SK-N-SH treated with all-trans-retinoic acid at 6 μM for 48 hours (cell line): ENCODE results near the gene ZNF692.

Source experiments
- ATAC-seq: fragments of 200-7000 bp; cut with Tn5 transposase; 3 replicates; pipeline ENCODE4 v1.9.1; 2020; ENCODE audit warnings: mild to moderate bottlenecking, moderate library complexity
- ARNTL ChIP-seq: fragments of 450-650 bp; formaldehyde crosslinking; IDR thresholded peaks from 2 replicates; pipeline ENCODE4 v1.5.0; 2020; ENCODE audit warnings: low read depth, mild to moderate bottlenecking, moderate library complexity, borderline replicate concordance
- BACH2 ChIP-seq: fragments of 250-450 bp; sonication (Bioruptor Pico); IDR thresholded peaks from 2 replicates; pipeline ENCODE4 v1.9.0; 2021; ENCODE audit warnings: mild to moderate bottlenecking, borderline replicate concordance
- CSDC2 ChIP-seq: fragments of 250-450 bp; sonication (Bioruptor Pico); IDR thresholded peaks from 2 replicates; pipeline ENCODE4 v1.5.0; 2020; ENCODE audit warnings: mild to moderate bottlenecking, moderate library complexity
- GLIS3 ChIP-seq: fragments of 250-450 bp; sonication (Bioruptor Pico); IDR thresholded peaks from 2 replicates; pipeline ENCODE4 v1.5.0; 2020; ENCODE audit warnings: mild to moderate bottlenecking, moderate library complexity
- ISL1 ChIP-seq: fragments of 250-450 bp; sonication (Bioruptor Pico); IDR thresholded peaks from 2 replicates; pipeline ENCODE4 v2.1.2; 2022; ENCODE audit warnings: mild to moderate bottlenecking, moderate library complexity
- PPARA ChIP-seq: fragments of 250-450 bp; sonication (Bioruptor Pico); IDR thresholded peaks from 2 replicates; pipeline ENCODE4 v1.5.0; 2020; ENCODE audit warnings: mild to moderate bottlenecking, borderline replicate concordance
- RARB ChIP-seq: fragments of 250-450 bp; sonication (Bioruptor Pico); IDR thresholded peaks from 2 replicates; pipeline ENCODE4 v1.8.0; 2021; ENCODE audit warnings: mild to moderate bottlenecking, moderate library complexity
- SNAI2 ChIP-seq: fragments of 250-450 bp; sonication (Bioruptor Pico); IDR thresholded peaks from 2 replicates; pipeline ENCODE4 v1.5.0; 2020; ENCODE audit warnings: mild to moderate bottlenecking, moderate library complexity
- TCF4 ChIP-seq: fragments of 250-450 bp; sonication (Bioruptor Pico); IDR thresholded peaks from 2 replicates; pipeline ENCODE4 v1.8.0; 2021; ENCODE audit warnings: mild to moderate bottlenecking, moderate library complexity, borderline replicate concordance
- TOX ChIP-seq: fragments of 250-450 bp; sonication (Bioruptor Pico); IDR thresholded peaks from 2 replicates; pipeline ENCODE4 v1.8.0; 2021; ENCODE audit warnings: mild to moderate bottlenecking, moderate library complexity, borderline replicate concordance
- ZC3H10 ChIP-seq: fragments of 250-450 bp; sonication (Bioruptor Pico); IDR thresholded peaks from 2 replicates; pipeline ENCODE4 v1.5.1; 2021; ENCODE audit warnings: mild to moderate bottlenecking, moderate library complexity
- ZNF70 ChIP-seq: fragments of 450-650 bp; formaldehyde crosslinking; IDR thresholded peaks from 2 replicates; pipeline ENCODE4 v1.5.0; 2020; ENCODE audit warnings: mild to moderate bottlenecking, moderate library complexity
- TF ChIP-seq, protein P1 (sequence below): fragments of 250-450 bp; sonication (Bioruptor Pico); IDR thresholded peaks from 2 replicates; pipeline ENCODE4 v1.5.0; 2020; ENCODE audit warnings: mild to moderate bottlenecking, moderate library complexity
- TF ChIP-seq, protein P2 (sequence below): fragments of 250-450 bp; sonication (Bioruptor Pico); IDR thresholded peaks from 2 replicates; pipeline ENCODE4 v1.8.0; 2020; ENCODE audit warnings: mild to moderate bottlenecking, moderate library complexity, borderline replicate concordance
- TF ChIP-seq, protein P3 (sequence below): fragments of 250-450 bp; sonication (Bioruptor Pico); IDR thresholded peaks from 2 replicates; pipeline ENCODE4 v1.8.0; 2021; ENCODE audit warnings: low read depth, mild to moderate bottlenecking, moderate library complexity, borderline replicate concordance
- TF ChIP-seq, protein P4 (sequence below): fragments of 250-450 bp; sonication (Bioruptor Pico); IDR thresholded peaks from 2 replicates; pipeline ENCODE4 v1.5.1; 2021; ENCODE audit warnings: mild to moderate bottlenecking, moderate library complexity
- TF ChIP-seq, protein P5 (sequence below): fragments of 250-450 bp; sonication (Bioruptor Pico); IDR thresholded peaks from 2 replicates; pipeline ENCODE4 v1.5.1; 2020; ENCODE audit warnings: low read depth, mild to moderate bottlenecking, moderate library complexity

ZNF692 gene

DNA sequence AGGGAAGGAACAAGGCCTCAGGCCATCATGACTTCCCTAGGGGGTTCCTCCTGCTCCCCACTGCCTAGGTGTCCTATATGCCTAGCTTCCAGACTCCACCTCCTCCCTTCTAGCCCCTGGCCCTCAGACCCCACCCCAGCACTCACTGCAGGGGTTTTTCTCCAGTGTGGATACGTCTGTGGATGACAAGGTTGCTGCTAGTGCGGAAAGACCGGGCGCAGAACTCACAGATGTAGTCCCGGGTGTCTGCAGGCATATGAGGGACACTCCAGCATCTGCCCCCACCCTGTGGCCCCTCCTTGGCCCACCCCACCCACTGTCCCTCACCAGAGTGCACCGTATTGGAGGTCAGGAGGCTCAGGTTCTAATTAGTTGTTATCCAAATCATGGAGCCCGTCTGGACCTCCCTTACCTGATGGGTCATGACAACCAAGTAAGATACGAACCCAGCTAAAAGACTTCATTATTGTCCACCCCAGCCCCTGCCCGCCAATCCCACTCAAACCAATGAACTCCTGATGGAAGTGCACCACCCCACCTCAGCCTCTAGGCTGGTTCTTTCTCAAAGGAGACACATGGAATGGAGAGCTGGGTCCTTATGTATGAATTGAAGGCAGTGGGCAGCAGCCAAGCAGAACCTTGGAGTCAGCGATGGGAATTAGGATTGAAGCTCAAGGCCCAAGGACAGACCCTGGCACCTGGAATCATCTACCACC lies 8.2 kb downstream of the ZNF692 start:
- ATAC-seq, result no peak; the same call in 2 of the 3 replicates

DNA sequence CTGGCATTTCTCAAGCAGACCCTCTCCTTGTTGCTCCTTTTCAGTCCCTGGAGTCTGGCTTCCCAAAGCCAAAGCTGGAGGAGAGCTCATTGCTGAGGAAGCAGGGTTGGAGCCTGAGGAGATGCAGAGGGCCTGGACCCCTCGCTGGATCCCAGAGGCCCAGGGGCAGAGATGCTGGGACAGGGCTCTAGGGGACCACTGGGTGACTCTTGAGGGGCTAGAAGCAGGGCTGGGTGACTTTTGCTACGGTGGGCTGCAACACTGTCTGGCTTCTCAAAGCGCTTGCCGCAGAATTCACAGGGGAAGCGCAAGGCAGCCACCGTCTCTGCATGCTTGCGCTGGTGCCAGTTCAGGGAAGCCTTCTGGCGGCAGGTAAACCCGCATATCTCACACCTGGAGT lies 8.8 kb downstream of the ZNF692 start:
- ATAC-seq, result no peak

More for the DNA sequence above, 8.2 kb downstream of the ZNF692 start:
- TF ChIP-seq, protein P1, sequence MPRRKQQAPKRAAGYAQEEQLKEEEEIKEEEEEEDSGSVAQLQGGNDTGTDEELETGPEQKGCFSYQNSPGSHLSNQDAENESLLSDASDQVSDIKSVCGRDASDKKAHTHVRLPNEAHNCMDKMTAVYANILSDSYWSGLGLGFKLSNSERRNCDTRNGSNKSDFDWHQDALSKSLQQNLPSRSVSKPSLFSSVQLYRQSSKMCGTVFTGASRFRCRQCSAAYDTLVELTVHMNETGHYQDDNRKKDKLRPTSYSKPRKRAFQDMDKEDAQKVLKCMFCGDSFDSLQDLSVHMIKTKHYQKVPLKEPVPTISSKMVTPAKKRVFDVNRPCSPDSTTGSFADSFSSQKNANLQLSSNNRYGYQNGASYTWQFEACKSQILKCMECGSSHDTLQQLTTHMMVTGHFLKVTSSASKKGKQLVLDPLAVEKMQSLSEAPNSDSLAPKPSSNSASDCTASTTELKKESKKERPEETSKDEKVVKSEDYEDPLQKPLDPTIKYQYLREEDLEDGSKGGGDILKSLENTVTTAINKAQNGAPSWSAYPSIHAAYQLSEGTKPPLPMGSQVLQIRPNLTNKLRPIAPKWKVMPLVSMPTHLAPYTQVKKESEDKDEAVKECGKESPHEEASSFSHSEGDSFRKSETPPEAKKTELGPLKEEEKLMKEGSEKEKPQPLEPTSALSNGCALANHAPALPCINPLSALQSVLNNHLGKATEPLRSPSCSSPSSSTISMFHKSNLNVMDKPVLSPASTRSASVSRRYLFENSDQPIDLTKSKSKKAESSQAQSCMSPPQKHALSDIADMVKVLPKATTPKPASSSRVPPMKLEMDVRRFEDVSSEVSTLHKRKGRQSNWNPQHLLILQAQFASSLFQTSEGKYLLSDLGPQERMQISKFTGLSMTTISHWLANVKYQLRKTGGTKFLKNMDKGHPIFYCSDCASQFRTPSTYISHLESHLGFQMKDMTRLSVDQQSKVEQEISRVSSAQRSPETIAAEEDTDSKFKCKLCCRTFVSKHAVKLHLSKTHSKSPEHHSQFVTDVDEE, result no peak
- TF ChIP-seq TOX (CRISPR knock-in tag) (no peak), RARB (CRISPR knock-in tag) (no peak), ZNF70 (no peak), ISL1 (CRISPR knock-in tag) (no peak)
- TF ChIP-seq, protein P2, sequence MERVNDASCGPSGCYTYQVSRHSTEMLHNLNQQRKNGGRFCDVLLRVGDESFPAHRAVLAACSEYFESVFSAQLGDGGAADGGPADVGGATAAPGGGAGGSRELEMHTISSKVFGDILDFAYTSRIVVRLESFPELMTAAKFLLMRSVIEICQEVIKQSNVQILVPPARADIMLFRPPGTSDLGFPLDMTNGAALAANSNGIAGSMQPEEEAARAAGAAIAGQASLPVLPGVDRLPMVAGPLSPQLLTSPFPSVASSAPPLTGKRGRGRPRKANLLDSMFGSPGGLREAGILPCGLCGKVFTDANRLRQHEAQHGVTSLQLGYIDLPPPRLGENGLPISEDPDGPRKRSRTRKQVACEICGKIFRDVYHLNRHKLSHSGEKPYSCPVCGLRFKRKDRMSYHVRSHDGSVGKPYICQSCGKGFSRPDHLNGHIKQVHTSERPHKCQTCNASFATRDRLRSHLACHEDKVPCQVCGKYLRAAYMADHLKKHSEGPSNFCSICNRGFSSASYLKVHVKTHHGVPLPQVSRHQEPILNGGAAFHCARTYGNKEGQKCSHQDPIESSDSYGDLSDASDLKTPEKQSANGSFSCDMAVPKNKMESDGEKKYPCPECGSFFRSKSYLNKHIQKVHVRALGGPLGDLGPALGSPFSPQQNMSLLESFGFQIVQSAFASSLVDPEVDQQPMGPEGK (CRISPR knock-in tag), result no peak

DNA sequence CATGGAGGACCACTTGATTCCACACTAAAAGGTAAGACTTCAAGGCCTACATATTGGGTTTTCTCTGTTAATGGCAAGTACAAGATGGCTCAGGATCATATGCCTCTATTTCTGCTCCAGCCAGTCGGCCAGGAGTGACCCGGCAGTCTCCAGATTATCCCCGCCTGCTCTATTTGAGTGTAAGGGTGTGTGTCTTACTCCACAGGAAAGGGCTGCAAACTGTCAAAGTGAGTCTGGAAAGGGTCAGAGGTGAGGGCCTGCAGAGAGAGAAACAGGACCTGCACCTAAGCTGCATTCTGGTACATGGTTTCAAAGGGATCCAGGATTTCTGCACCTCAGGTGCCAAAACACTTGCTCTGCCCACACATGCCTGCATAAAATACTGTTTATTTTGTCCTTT lies 9.2 kb downstream of the ZNF692 start:
- no peak for ATAC-seq
- TF ChIP-seq PPARA (no peak), TCF4 (CRISPR knock-in tag) (no peak), GLIS3 (no peak), BACH2 (CRISPR knock-in tag) (no peak), CSDC2 (no peak), ARNTL (CRISPR knock-in tag) (no peak), RARB (CRISPR knock-in tag) (no peak)
- TF ChIP-seq, protein P1, result no peak
- TF ChIP-seq, protein P3, sequence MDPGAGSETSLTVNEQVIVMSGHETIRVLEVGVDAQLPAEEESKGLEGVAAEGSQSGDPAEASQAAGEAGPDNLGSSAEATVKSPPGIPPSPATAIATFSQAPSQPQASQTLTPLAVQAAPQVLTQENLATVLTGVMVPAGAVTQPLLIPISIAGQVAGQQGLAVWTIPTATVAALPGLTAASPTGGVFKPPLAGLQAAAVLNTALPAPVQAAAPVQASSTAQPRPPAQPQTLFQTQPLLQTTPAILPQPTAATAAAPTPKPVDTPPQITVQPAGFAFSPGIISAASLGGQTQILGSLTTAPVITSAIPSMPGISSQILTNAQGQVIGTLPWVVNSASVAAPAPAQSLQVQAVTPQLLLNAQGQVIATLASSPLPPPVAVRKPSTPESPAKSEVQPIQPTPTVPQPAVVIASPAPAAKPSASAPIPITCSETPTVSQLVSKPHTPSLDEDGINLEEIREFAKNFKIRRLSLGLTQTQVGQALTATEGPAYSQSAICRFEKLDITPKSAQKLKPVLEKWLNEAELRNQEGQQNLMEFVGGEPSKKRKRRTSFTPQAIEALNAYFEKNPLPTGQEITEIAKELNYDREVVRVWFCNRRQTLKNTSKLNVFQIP (CRISPR knock-in tag), result no peak
- TF ChIP-seq, protein P4, sequence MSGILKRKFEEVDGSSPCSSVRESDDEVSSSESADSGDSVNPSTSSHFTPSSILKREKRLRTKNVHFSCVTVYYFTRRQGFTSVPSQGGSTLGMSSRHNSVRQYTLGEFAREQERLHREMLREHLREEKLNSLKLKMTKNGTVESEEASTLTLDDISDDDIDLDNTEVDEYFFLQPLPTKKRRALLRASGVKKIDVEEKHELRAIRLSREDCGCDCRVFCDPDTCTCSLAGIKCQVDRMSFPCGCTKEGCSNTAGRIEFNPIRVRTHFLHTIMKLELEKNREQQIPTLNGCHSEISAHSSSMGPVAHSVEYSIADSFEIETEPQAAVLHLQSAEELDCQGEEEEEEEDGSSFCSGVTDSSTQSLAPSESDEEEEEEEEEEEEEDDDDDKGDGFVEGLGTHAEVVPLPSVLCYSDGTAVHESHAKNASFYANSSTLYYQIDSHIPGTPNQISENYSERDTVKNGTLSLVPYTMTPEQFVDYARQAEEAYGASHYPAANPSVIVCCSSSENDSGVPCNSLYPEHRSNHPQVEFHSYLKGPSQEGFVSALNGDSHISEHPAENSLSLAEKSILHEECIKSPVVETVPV (CRISPR knock-in tag), result no peak

More for the DNA sequence above, 8.8 kb downstream of the ZNF692 start:
- no peak for TF ChIP-seq PPARA
- TF ChIP-seq, protein P5, sequence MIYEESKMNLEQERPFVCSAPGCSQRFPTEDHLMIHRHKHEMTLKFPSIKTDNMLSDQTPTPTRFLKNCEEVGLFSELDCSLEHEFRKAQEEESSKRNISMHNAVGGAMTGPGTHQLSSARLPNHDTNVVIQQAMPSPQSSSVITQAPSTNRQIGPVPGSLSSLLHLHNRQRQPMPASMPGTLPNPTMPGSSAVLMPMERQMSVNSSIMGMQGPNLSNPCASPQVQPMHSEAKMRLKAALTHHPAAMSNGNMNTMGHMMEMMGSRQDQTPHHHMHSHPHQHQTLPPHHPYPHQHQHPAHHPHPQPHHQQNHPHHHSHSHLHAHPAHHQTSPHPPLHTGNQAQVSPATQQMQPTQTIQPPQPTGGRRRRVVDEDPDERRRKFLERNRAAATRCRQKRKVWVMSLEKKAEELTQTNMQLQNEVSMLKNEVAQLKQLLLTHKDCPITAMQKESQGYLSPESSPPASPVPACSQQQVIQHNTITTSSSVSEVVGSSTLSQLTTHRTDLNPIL, result no peak
- TF ChIP-seq SNAI2 (CRISPR knock-in tag), result no peak
- no peak for TF ChIP-seq TOX (CRISPR knock-in tag)
- TF ChIP-seq GLIS3, result no peak
- TF ChIP-seq BACH2 (CRISPR knock-in tag), result no peak
- TF ChIP-seq, protein P4 (CRISPR knock-in tag), result no peak
- TF ChIP-seq RARB (CRISPR knock-in tag), result no peak
- TF ChIP-seq, protein P2 (CRISPR knock-in tag), result no peak
- no peak for TF ChIP-seq ZC3H10 (CRISPR knock-in tag)
- no peak for TF ChIP-seq TCF4 (CRISPR knock-in tag)
